Omental fat pad (tissue), 4 donors: Measurements from ENCODE around the gene ELMOD1. TPM values are rescaled to one million over a fixed set of nuclear protein-coding genes. Genes with fewer than 3 reads are reported as not detected.

Source experiments
- ATAC-seq: fragments of 150-250 bp; one replicate; pipeline ENCODE4 v1.9.1; 2016; ENCODE audit warnings: mild to moderate bottlenecking, moderate library complexity; ENCODE audit not compliant: low FRiP score
- DNase-seq: peaks from one replicate; pipeline ENCODE4 v3.0.0-alpha.2; 2019; ENCODE audit warnings: low spot score
- total RNA-seq, 4 donors: library from RNA; depleted of rRNA; stranded (reverse); fragments of >200 nt; gene quantifications; one replicate each; pipeline ENCODE4 v1.1.0, GENCODE V29; 2016
- TF ChIP-seq, protein P1 (sequence below), 3 donors: fragments of 450-650 bp; IDR thresholded peaks; one replicate each; pipeline ENCODE4 v1.5.1; 2016 to 2017; ENCODE audit warnings: antibody characterized with exemption in 3 of 3, mild to moderate bottlenecking in 3 of 3, moderate library complexity in 2 of 3

ELMOD1 gene
- total RNA-seq, 4 donors from 2014 or later: not detected

DNA sequence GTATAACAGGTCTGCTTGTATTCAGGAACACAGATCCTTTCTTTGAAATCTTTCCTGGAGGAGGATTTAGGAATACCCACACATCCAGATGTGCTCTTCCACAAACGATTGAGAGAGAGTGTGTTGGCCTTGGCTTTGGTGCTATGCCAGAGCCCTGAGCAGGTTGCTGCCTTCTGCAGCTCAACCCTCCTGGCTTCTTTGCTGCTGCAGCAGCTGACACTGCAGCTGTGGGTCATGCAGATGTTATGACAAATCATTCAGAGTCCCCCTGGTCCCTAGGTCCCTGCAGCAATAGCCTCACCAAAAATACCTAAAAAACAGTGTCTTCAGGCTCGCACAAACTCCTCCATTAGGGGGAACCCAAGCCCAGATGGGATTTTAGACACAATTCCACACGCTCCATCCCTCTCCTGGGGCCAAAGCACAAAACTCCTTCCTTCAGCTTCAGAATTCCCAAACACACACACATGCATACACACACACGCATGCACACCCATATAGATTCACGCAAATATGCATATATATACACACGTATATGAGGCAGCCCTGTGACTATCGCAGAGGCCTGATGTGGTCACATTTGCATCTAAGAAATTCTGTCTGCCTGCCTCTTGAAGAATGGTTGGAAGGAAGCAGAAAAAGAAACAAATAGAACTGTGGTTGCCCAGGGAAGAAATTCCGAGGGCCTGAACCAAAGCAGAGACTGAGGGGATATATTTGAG is 85.5 kb downstream of the ELMOD1 start:
- ATAC-seq (no peak), DNase-seq (no peak)
- TF ChIP-seq, protein P1, sequence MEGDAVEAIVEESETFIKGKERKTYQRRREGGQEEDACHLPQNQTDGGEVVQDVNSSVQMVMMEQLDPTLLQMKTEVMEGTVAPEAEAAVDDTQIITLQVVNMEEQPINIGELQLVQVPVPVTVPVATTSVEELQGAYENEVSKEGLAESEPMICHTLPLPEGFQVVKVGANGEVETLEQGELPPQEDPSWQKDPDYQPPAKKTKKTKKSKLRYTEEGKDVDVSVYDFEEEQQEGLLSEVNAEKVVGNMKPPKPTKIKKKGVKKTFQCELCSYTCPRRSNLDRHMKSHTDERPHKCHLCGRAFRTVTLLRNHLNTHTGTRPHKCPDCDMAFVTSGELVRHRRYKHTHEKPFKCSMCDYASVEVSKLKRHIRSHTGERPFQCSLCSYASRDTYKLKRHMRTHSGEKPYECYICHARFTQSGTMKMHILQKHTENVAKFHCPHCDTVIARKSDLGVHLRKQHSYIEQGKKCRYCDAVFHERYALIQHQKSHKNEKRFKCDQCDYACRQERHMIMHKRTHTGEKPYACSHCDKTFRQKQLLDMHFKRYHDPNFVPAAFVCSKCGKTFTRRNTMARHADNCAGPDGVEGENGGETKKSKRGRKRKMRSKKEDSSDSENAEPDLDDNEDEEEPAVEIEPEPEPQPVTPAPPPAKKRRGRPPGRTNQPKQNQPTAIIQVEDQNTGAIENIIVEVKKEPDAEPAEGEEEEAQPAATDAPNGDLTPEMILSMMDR (IDR thresholded peaks at IDR 0.05): no peak

DNA sequence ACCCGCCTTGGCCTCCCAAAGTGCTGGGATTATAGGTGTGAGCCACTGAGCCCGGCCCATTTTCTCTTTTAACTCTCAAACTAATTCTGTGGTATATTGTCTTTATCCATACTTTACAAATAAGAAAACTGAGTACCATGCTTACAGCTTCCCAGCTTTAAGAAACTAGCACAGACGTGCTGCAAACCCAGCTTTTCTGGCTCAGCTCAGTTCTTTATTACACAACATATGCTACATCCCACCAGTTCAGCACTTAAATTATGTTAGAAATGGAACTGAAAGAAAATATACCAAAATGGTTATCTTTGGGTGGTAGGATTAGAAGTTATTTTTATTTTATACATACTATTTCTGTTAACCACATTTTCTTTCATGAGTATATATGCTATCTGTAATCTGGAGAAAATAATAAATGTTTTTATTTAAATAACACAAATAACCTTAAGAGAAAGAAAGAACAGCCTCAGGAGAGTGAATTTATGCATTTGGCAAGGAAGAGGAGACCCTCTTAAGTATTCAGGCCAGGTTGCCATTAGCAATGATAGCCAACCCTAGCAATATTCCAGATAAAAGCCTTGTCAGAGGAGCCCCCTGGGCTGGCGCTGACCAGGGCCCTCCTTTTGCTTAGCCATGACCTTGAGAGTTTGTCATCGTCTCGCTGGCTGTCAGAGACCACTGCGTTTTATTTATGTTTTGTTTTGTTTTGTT is 87.1 kb downstream of the ELMOD1 start:
- TF ChIP-seq, protein P1 (IDR thresholded peaks at IDR 0.05): no peak
- DNase-seq: no peak
- no peak for ATAC-seq

DNA sequence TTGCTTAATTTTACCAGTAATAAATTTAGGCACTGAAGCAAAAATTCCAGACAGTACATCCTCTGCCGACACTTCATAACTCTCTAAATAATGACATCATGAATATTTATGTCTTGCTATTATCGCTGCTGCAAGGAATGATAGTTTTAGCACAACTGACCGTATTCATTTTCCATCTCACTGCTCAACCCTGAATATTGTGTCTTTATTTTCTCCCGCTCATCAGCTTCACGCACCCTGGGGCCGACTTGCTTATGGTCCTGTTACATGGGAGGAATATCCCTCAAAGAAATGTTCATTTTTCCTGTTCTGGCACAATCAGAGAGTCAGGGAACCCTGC is 87.7 kb downstream of the ELMOD1 start:
- TF ChIP-seq, protein P1 (IDR thresholded peaks at IDR 0.05): no peak
- DNase-seq: no peak
- no peak for ATAC-seq

DNA sequence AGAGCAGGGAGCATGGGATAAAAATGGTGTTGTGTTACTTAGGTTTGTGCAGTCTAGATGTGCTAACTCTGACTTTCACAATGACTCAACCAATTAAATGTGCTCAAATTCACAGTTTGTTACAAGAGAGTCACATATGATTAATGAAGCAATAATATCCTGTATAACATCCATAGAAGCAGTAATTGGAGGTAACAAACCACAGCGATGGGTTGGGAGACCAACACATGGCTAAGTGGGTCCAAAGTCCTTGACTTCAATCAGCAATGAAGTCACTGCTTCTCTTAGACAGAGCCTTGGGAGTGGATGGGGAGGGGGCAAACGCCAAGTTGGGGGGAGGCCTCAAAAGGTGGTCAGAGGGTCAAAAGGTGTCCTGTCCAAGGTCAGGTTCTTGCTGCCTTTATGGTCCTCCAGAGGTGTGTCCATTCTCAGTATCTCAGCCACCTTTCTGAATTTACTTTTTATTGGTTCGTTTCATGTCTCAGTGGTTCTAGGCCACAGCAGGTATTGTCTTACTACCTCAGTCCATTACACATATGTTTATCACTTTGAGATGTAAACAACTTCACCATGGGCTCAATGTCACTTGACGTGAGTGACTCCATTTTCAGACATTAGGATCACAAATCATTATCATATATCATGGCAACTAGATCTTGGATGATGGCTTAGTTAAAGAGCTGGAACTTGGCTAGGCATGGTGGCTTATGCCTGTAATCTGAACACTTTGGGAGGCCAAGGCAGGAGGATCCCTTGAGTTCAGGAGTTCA is 88.5 kb downstream of the ELMOD1 start:
- TF ChIP-seq, protein P1 (IDR thresholded peaks at IDR 0.05): no peak
- ATAC-seq (no peak), DNase-seq (no peak)

DNA sequence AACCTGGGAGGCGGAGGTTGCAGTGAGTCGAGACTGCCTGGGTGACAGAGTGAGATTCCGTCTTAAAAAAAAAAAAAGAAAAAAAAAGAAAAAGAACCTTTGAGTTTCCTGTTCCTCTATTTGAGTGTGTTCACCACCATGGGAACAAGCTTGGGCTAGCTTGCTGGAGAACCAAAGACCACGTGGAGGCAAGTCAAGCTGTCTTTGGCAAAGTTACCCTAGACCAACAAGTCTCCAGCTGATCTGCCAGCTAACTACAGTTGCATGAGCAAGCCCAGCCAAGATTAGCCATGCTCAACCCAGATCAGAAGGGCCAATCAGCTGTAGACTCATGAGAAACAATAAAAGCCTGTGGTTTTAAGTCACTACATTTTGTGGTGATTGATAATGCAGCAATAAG is 91.2 kb downstream of the ELMOD1 start:
- DNase-seq (no peak), ATAC-seq (no peak)
- TF ChIP-seq, protein P1 (IDR thresholded peaks at IDR 0.05): no peak

DNA sequence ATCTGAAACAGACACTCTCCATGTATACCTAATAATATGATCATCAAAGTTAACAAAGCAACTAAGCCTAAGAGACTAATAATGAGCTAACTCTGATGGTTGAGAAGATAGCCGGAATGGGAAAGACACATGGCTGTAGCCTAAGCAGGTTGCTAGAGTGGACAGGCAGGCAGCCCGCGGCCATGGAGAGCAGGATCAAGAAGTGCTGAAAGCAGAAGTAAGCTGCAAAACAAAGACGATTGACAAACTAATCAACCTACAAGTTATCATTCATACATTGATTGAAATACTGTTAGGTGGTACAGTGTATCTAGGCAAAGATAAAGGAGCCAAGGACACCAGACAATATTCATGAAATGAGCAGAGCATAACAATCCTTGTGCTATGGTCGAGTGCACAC is 91.6 kb downstream of the ELMOD1 start:
- DNase-seq (no peak), ATAC-seq (no peak)
- TF ChIP-seq, protein P1 (IDR thresholded peaks at IDR 0.05): no peak
